ENCODE data around the gene LCN6.

Gene LCN6

DNA sequence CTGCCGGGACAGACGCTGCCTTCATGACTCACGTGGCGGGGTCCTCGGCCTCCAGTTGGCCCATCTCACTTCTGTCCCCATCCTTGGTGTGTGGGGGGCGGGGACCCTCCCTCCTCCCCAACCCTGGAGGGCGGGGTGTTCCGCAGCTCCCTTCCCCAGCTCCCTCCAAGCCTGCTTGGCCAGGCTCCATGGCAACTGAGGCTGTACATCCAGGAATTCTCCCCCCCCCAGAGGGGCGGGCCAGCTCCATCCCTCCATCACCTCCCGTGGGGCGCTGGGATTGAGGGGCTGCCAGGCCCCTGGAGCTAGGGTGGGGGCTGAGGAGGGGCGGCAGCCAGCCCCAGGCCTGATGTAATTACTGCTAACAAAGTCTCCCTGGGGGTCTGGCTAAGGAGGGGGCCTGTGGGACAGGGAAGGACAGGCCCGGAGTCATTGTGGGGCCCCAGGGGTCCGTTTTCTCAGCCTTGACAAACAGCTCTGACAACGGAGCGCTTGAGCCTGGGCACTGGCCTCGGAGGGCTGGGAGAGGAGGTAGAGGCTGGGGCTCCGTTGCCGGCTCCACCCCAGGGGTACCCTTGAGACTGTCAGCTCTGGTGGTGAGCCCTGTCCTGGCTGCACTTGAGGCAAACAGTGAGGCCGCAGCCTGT, 28.0 kb downstream of the LCN6 start:
- no peak overlapping the region for H3K27ac ChIP-seq
- peaks cover 16% of the 10 kb centered on the region for H4K20me1 ChIP-seq (ENCODE audit: insufficient read depth)
- H3K4me2 ChIP-seq: no peak overlapping the region
- H2AFZ ChIP-seq (ENCODE audit: low read depth): no peak overlapping the region
- H3K79me2 ChIP-seq (ENCODE audit: insufficient read depth, low read depth): peaks cover 2% of the 10 kb centered on the region; the same call in 1 of the 2 replicates
- no peak overlapping the region for H3K9ac ChIP-seq
- H3K4me3 ChIP-seq (IDR thresholded peaks at IDR 0.05; ENCODE audit: insufficient read depth, low read depth, low read length): no peak overlapping the region
- H3K36me3 ChIP-seq (ENCODE audit: insufficient read depth): no peaks in the 10 kb centered on the region; the same call in 1 of the 2 replicates
- TF ChIP-seq, protein P1, sequence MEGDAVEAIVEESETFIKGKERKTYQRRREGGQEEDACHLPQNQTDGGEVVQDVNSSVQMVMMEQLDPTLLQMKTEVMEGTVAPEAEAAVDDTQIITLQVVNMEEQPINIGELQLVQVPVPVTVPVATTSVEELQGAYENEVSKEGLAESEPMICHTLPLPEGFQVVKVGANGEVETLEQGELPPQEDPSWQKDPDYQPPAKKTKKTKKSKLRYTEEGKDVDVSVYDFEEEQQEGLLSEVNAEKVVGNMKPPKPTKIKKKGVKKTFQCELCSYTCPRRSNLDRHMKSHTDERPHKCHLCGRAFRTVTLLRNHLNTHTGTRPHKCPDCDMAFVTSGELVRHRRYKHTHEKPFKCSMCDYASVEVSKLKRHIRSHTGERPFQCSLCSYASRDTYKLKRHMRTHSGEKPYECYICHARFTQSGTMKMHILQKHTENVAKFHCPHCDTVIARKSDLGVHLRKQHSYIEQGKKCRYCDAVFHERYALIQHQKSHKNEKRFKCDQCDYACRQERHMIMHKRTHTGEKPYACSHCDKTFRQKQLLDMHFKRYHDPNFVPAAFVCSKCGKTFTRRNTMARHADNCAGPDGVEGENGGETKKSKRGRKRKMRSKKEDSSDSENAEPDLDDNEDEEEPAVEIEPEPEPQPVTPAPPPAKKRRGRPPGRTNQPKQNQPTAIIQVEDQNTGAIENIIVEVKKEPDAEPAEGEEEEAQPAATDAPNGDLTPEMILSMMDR (conservative IDR thresholded peaks at IDR 0.05; ENCODE audit: low read depth, low read length): no peak
- H3K27me3 ChIP-seq (ENCODE audit: insufficient read depth, low read depth): no peaks in the 10 kb centered on the region
- H3K4me1 ChIP-seq (ENCODE audit: low read depth, poor library complexity, severe bottlenecking): peaks cover 2% of the 10 kb centered on the region

- Histone ChIP-seq H3K79me2 (ENCODE audit: insufficient read depth, low read depth) (no peaks in the 10 kb centered on the region), H2AFZ (ENCODE audit: low read depth) (no peak overlapping the region), H4K20me1 (ENCODE audit: insufficient read depth) (peaks cover 6% of the 10 kb centered on the region), H3K4me2 (no peak overlapping the region), H3K27me3 (ENCODE audit: insufficient read depth, low read depth) (no peaks in the 10 kb centered on the region), H3K4me3 (IDR thresholded peaks at IDR 0.05; ENCODE audit: insufficient read depth, low read depth, low read length) (no peak overlapping the region), H3K9ac (no peak overlapping the region), H3K36me3 (ENCODE audit: insufficient read depth) (no peaks in the 10 kb centered on the region), H3K4me1 (ENCODE audit: low read depth, poor library complexity, severe bottlenecking) (peaks cover 6% of the 10 kb centered on the region), H3K27ac (no peak overlapping the region)
- TF ChIP-seq, protein P1 (conservative IDR thresholded peaks at IDR 0.05; ENCODE audit: low read depth, low read length): no peak
These were observed 29.0 kb downstream of the LCN6 start for GRCh38 chr9:136719195-136719880.

DNA sequence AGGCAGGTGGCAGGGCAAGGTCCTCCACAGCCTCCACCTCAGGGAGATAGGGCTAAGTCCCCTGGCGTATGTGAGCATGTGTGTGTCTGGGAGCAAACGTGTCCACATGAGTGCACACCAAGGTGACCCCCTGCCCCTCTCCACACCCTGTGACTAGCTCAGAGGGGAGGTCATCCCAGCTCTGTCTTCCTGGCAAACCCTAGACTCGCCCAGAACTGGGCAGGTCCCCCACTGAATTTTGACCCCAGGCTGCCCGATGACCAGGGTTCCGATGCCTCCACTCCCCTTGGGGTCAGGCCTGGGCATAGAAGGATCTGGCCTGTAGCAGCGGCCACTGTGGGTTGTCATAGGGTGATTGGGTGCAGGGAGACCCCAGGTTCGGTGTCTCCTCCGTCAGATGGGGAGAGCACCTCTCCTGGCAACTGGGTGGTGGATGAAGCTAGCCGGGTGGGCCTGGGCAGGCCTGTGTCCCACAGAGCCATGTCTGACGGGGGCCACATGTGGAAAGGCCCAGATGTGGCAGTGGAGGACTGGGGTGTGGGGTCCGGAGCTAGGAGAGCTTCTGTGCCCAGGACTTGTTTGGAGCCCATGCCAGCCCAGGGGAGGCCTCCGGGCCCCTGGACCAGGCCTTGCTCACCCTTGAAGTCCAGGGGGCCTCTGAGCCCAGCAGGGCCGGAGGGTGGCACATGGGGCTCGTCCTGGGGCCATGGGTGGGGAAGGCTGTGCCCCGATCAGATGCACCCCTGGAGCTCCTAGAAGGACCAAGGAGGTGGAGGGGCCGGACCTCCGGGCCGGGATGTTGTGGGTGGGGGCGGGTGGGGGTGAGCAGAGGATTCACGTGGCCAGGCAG, 29.8 kb downstream of the LCN6 start:
- no peak overlapping the region for H3K4me3 ChIP-seq (IDR thresholded peaks at IDR 0.05; ENCODE audit: insufficient read depth, low read depth, low read length)

GRCh38 chr9:136717399-136717798, 30.9 kb downstream of the LCN6 start:
- H3K79me2 ChIP-seq (ENCODE audit: insufficient read depth, low read depth): no peaks in the 10 kb centered on the region
- no peak overlapping the region for H3K4me2 ChIP-seq
- no peak overlapping the region for H3K9ac ChIP-seq
- H3K4me1 ChIP-seq (ENCODE audit: low read depth, poor library complexity, severe bottlenecking): peaks cover 12% of the 10 kb centered on the region
- TF ChIP-seq, protein P1 (conservative IDR thresholded peaks at IDR 0.05; ENCODE audit: low read depth, low read length): no peak
- H3K27me3 ChIP-seq (ENCODE audit: insufficient read depth, low read depth): no peaks in the 10 kb centered on the region
- H3K4me3 ChIP-seq (IDR thresholded peaks at IDR 0.05; ENCODE audit: insufficient read depth, low read depth, low read length): no peak overlapping the region
- H3K36me3 ChIP-seq (ENCODE audit: insufficient read depth): no peaks in the 10 kb centered on the region
- no peaks in the 10 kb centered on the region for H4K20me1 ChIP-seq (ENCODE audit: insufficient read depth)
- H2AFZ ChIP-seq (ENCODE audit: low read depth): no peak overlapping the region
- no peak overlapping the region for H3K27ac ChIP-seq

More for the DNA sequence above, 29.8 kb downstream of the LCN6 start:
- Histone ChIP-seq H4K20me1 (ENCODE audit: insufficient read depth) (0 out of 2 replicates have a peak, but pooled peaks cover under 1% of the 10 kb centered on the region), H3K79me2 (ENCODE audit: insufficient read depth, low read depth) (no peaks in the 10 kb centered on the region), H3K27me3 (ENCODE audit: insufficient read depth, low read depth) (no peaks in the 10 kb centered on the region), H3K9ac (no peak overlapping the region), H3K36me3 (ENCODE audit: insufficient read depth) (no peaks in the 10 kb centered on the region), H3K4me1 (ENCODE audit: low read depth, poor library complexity, severe bottlenecking) (peaks cover 12% of the 10 kb centered on the region), H3K27ac (no peak overlapping the region), H3K4me2 (no peak overlapping the region), H2AFZ (ENCODE audit: low read depth) (no peak overlapping the region)
- TF ChIP-seq, protein P1 (conservative IDR thresholded peaks at IDR 0.05; ENCODE audit: low read depth, low read length): no peak

Data from KMS-11 (cell line).